NK-92 (cell line): Measurements from ENCODE around the gene TIAM1.

Experiments
- DNase-seq: peaks from one replicate; lab custom pipeline; 2025; ENCODE audit not compliant: unreplicated experiment; lab: John Stamatoyannopoulos, UW

The TIAM1 gene

GRCh38 chr21:31343680-31344480, at the start of gene TIAM1:
TSS of gene TIAM1 (minus strand) at chr21:31344261. CDS start at chr21:31266972, 77,289 bp downstream.
- DNase-seq = no peak

- no peak for DNase-seq
These were observed 43.6 kb upstream of the TIAM1 start for GRCh38 chr21:31387560-31388186.

- DNase-seq = no peak
These were observed 41.9 kb upstream of the TIAM1 start for GRCh38 chr21:31386006-31386405.

- no peak for DNase-seq
These were observed 39.7 kb upstream of the TIAM1 start for GRCh38 chr21:31383770-31384169.

- DNase-seq = no peak
These were observed 38.0 kb upstream of the TIAM1 start for GRCh38 chr21:31382060-31382459.

- DNase-seq = no peak
These were observed 32.2 kb upstream of the TIAM1 start for GRCh38 chr21:31376301-31376700.

- no peak for DNase-seq
These were observed 30.3 kb upstream of the TIAM1 start for GRCh38 chr21:31374395-31374794.

- DNase-seq = no peak
These were observed 28.4 kb upstream of the TIAM1 start for GRCh38 chr21:31372471-31372765.

GRCh38 chr21:31371715-31372470, 27.8 kb upstream of the TIAM1 start:
- DNase-seq = no peak

GRCh38 chr21:31370893-31371544, 27.0 kb upstream of the TIAM1 start:
- DNase-seq = no peak

- DNase-seq = no peak
These were observed 26.3 kb upstream of the TIAM1 start for GRCh38 chr21:31370281-31370892.

- no peak for DNase-seq
These were observed 24.3 kb upstream of the TIAM1 start for GRCh38 chr21:31368361-31368760.

- DNase-seq = no peak
These were observed 23.7 kb upstream of the TIAM1 start for GRCh38 chr21:31367801-31368200.

- DNase-seq = no peak
These were observed 22.8 kb upstream of the TIAM1 start for GRCh38 chr21:31366825-31367224.

- DNase-seq = no peak
These were observed 20.3 kb upstream of the TIAM1 start for GRCh38 chr21:31364253-31364945.

GRCh38 chr21:31363720-31364119, 19.7 kb upstream of the TIAM1 start:
- no peak for DNase-seq

- DNase-seq = no peak
These were observed 16.7 kb upstream of the TIAM1 start for GRCh38 chr21:31360717-31361116.

GRCh38 chr21:31358158-31358557, 14.1 kb upstream of the TIAM1 start:
- no peak for DNase-seq

GRCh38 chr21:31356440-31356839, 12.4 kb upstream of the TIAM1 start:
- no peak for DNase-seq

- DNase-seq = peak; percentile 32
These were observed 10.8 kb upstream of the TIAM1 start for GRCh38 chr21:31354604-31355443.
